Common myeloid progenitor, CD34-positive (primary cell): ENCODE results near the gene TTI1.
"Not testable (repeated sequence)": the region's sequence is repeated elsewhere in the genome, so short reads cannot be mapped to it uniquely, and the experiment has no call there.

Source experiments
- CTCF ChIA-PET: fragments of 350-600 bp; sonication (Branson Sonifier 250); formaldehyde crosslinking; loops from one replicate; lab custom pipeline; 2021; ENCODE audit warnings: antibody characterized with exemption; lab: Charles Lee
- POLR2A ChIA-PET: fragments of 350-600 bp; sonication (Branson Sonifier 250); formaldehyde crosslinking; loops from one replicate; lab custom pipeline; 2021; ENCODE audit warnings: antibody characterized with exemption; lab: Charles Lee
- DNase-seq, 3 donors: peaks; one replicate each; pipeline versions ENCODE4 v3.0.0 to v3.0.0-alpha.2; 2013
- H3K27ac ChIP-seq, 2 experiments: 1 replicate in 1 of 2; 2 replicates in 1 of 2; pipeline ENCODE4 v1.7.0; 2013; ENCODE audit warnings: inconsistent platforms in 2 of 2, low read length in 2 of 2, mild to moderate bottlenecking in 2 of 2, low read depth in 1 of 2, moderate library complexity in 1 of 2; ENCODE audit not compliant: severe bottlenecking in 2 of 2, insufficient read depth in 1 of 2, poor library complexity in 1 of 2
- H3K27me3 ChIP-seq, 5 experiments: replicated peaks in 2 of 5; 1 replicate in 3 of 5; 2 replicates in 2 of 5; pipeline versions ENCODE4 v1.6.1 to v1.7.0; 2013; ENCODE audit warnings: low read length in 4 of 5, mild to moderate bottlenecking in 2 of 5, moderate library complexity in 2 of 5, inconsistent platforms in 1 of 5; ENCODE audit not compliant: insufficient read depth in 5 of 5, control insufficient read depth in 4 of 5
- H3K36me3 ChIP-seq, 4 experiments: 1 replicate in 2 of 4; 2 replicates in 2 of 4; pipeline versions ENCODE4 v1.6.1 to v1.7.0; 2013; ENCODE audit warnings: low read length in 3 of 4, control low read depth in 1 of 4, mild to moderate bottlenecking in 1 of 4; ENCODE audit not compliant: control insufficient read depth in 4 of 4, insufficient read depth in 4 of 4
- H3K4me1 ChIP-seq, 4 experiments: 1 replicate in 3 of 4; 2 replicates in 1 of 4; pipeline versions ENCODE4 v1.6.1 to v1.7.1; 2013; ENCODE audit warnings: low read length in 3 of 4, mild to moderate bottlenecking in 3 of 4, control low read depth in 1 of 4, inconsistent platforms in 1 of 4, moderate library complexity in 1 of 4; ENCODE audit not compliant: control insufficient read depth in 4 of 4, insufficient read depth in 4 of 4; ENCODE audit errors: control extremely low read depth in 1 of 4
- H3K4me3 ChIP-seq, 7 experiments: 1 replicate in 4 of 7; 2 replicates in 3 of 7; pipeline versions ENCODE4 v1.5.1 to v1.7.0; 2013; ENCODE audit warnings: mild to moderate bottlenecking in 7 of 7, low read length in 6 of 7, moderate library complexity in 6 of 7, inconsistent platforms in 2 of 7, low read depth in 2 of 7, control low read depth in 1 of 7; ENCODE audit not compliant: insufficient read depth in 4 of 7, control insufficient read depth in 1 of 7; ENCODE audit errors: extremely low read depth in 1 of 7
- H3K9me3 ChIP-seq, 5 experiments: 1 replicate in 4 of 5; 2 replicates in 1 of 5; pipeline versions ENCODE4 v1.6.1 to v1.7.1; 2013; ENCODE audit warnings: low read length in 4 of 5, mild to moderate bottlenecking in 2 of 5, inconsistent platforms in 1 of 5, low read depth in 1 of 5, moderate library complexity in 1 of 5; ENCODE audit not compliant: control insufficient read depth in 4 of 5, insufficient read depth in 2 of 5; ENCODE audit errors: control extremely low read depth in 1 of 5
- WGBS: methylation state at CpG from one replicate; pipeline ENCODE4 v1.1.5; 2013; ENCODE audit not compliant: insufficient coverage; 5-methylcytosine and 5-hydroxymethylcytosine counted together

TTI1 gene

GRCh38 chr20:38018385-38018784 is 14.9 kb downstream of the TTI1 start:
- no CpG with 5 or more reads among the region's 2 CpGs for WGBS
- CTCF ChIA-PET = no interaction called here
- H3K36me3 ChIP-seq = peaks cover 20 to 70% (median 34%) of the 10 kb centered on the region in 4 experiments

DNA sequence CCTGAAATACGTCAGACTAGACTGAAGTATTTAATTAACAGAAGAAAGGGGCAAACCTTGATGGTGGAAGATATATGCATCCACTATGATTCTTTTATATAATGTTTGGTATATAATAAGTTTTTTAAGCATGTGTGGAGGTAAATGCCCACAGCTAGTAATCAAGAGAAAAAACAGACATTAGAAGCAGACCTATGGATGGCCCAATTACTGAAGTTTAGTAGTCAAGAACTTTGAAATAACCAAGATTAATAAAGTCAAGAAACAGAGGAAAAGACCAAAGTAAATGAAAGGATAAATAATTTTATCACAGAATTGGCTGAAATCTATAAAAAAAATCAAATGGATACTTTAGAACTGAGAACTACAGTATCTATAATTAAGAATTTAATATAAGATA is 15.3 kb downstream of the TTI1 start:
- H3K4me1 ChIP-seq = peaks cover 0 to 2% (median 0%) of the 10 kb centered on the region in 4 experiments
- DNase-seq = peak in 2 of 3 donors; percentile 10 to 18
- H3K9me3 ChIP-seq = peaks cover 1 to 26% (median 10%) of the 10 kb centered on the region in 5 experiments
- H3K27me3 ChIP-seq = no peaks in the 10 kb centered on the region
- WGBS = no CpG with 5 or more reads among the region's 1 CpG
- POLR2A ChIA-PET = no interaction called here
- peak overlapping the region in 1 of 7 experiments; percentile 22 for H3K4me3 ChIP-seq
- CTCF ChIA-PET = interaction anchor here (1.0 to 1.6 kb wide), 2 partner anchors 10 to 15 kb away, joined by 3 to 4 read pairs; partner anchors contain the start of genes RPRD1B and TTI1
- H3K27ac ChIP-seq = no peak overlapping the region
- H3K36me3 ChIP-seq = peaks cover 20 to 74% (median 39%) of the 10 kb centered on the region in 4 experiments

More at GRCh38 chr20:38018385-38018784, 14.9 kb downstream of the TTI1 start:
- peaks cover 0 to 7% (median 3%) of the 10 kb centered on the region in 4 experiments for H3K4me1 ChIP-seq
- peaks cover 1 to 26% (median 10%) of the 10 kb centered on the region in 5 experiments for H3K9me3 ChIP-seq
- no peak overlapping the region for H3K4me3 ChIP-seq
- POLR2A ChIA-PET = no interaction called here
- H3K27me3 ChIP-seq = no peaks in the 10 kb centered on the region
- no peak for DNase-seq
- H3K27ac ChIP-seq = no peak overlapping the region

DNA sequence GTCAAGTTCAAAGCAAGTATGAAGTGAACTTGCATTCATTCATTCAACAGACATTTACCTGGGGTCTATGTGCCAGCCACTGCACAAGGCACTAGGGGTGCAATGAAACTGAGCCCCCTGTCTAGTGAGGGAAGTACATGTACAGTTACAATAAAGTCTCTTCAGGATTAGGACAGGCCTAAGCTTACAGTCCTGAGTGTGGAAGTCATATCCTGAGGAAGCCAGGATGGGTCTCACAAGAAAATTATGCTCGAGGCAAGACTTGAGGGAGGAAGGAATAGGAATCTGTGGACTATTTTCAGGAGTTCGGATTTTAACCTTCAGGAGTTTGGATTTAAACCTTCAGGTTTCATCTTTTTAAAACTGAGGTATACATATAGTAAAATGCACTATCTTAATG is 19.4 kb downstream of the TTI1 start:
- 94% methylated on average over 2 of the region's 2 CpGs for WGBS
- CTCF ChIA-PET = no interaction called here
- POLR2A ChIA-PET = no interaction called here
- Histone ChIP-seq H3K9me3 (peaks cover 0 to 20% (median 10%) of the 10 kb centered on the region in 5 experiments), H3K4me3 (no peak overlapping the region), H3K4me1 (no peaks in the 10 kb centered on the region), H3K36me3 (peaks cover 32 to 86% (median 59%) of the 10 kb centered on the region in 4 experiments), H3K27ac (no peak overlapping the region), H3K27me3 (no peaks in the 10 kb centered on the region)
- no peak for DNase-seq

DNA sequence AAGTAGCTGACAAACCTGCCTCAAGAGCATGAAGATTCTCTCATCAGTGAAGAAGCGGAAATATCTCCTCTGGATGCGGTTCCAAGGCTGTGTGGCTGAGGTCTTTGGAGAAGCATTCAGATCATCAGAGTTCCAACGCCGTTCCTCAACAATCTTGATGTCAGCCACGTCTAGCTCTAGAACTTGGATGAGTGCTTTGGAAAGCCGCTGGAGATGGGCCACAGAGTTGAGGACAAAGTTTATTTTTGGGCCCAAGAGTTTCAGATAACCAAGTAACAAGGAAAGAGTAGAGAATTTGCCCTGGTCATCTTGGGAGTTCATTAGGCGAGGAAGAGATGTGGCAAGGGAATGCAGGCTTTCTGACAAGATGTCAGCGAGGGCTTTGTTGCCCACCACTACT is 20.9 kb downstream of the TTI1 start:
- H3K4me3 ChIP-seq = no peak overlapping the region
- no peaks in the 10 kb centered on the region for H3K27me3 ChIP-seq
- H3K27ac ChIP-seq = no peak overlapping the region
- peaks cover 33 to 78% (median 52%) of the 10 kb centered on the region in 4 experiments for H3K36me3 ChIP-seq
- no peaks in the 10 kb centered on the region for H3K4me1 ChIP-seq
- ChIA-PET CTCF (interaction anchor here (1.0 to 1.1 kb wide), 2 partner anchors 13 to 29 kb away, joined by 3 read pairs; no protein-coding TSS in a partner anchor), POLR2A (no interaction called here)
- 95% methylated on average over 6 of the region's 8 CpGs for WGBS
- no peak for DNase-seq
- H3K9me3 ChIP-seq = peaks cover 0 to 8% (median 2%) of the 10 kb centered on the region in 5 experiments

DNA sequence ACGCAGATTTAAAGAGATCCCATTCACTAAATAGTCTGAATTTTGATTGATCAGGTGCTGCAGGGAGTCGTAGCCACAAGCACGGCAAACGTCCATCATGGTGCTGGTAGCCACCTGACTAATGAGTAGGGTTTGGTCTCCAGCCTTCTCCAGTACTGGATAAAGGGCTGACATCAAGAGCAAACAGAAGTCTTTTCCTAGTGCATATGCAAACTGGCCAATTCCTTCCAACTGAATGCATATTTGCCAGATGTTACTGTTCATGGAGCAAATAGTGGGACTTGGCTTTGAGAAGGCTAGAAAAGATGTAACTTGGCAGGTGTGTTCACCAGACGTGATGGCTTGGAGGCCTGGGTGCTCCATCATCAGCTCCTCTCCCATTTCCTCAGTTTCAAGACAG is 21.6 kb downstream of the TTI1 start:
- WGBS = 96% methylated on average over 4 of the region's 5 CpGs
- ChIA-PET CTCF (no interaction called here), POLR2A (no interaction called here)
- Histone ChIP-seq H3K27ac (no peak overlapping the region), H3K9me3 (peaks cover 0 to 2% (median 0%) of the 10 kb centered on the region in 5 experiments), H3K4me3 (no peak overlapping the region), H3K27me3 (no peaks in the 10 kb centered on the region), H3K4me1 (no peaks in the 10 kb centered on the region), H3K36me3 (peaks cover 32 to 78% (median 48%) of the 10 kb centered on the region in 4 experiments)
- DNase-seq = no peak

GRCh38 chr20:38009416-38009815 is 23.8 kb downstream of the TTI1 start:
- H3K9me3 ChIP-seq, H3K27me3 ChIP-seq, H3K4me1 ChIP-seq, DNase-seq, H3K4me3 ChIP-seq, POLR2A ChIA-PET, H3K27ac ChIP-seq: not testable (repeated sequence)
- CTCF ChIA-PET = interaction anchor here (1.7 kb wide), 1 partner anchor 11 kb away, joined by 3 read pairs; no protein-coding TSS in a partner anchor
- WGBS = 98% methylated on average over 5 of the region's 5 CpGs
- peaks cover 29 to 71% (median 42%) of the 10 kb centered on the region in 4 experiments for H3K36me3 ChIP-seq

- Histone ChIP-seq H3K9me3 (no peaks in the 10 kb centered on the region), H3K36me3 (peaks cover 27 to 69% (median 45%) of the 10 kb centered on the region in 4 experiments), H3K27ac (no peak overlapping the region), H3K27me3 (no peaks in the 10 kb centered on the region), H3K4me1 (no peaks in the 10 kb centered on the region), H3K4me3 (no peak overlapping the region)
- DNase-seq = no peak
- 100% methylated on average over 1 of the region's 5 CpGs for WGBS
- POLR2A ChIA-PET = no interaction called here
- CTCF ChIA-PET = interaction anchor here (1.4 to 1.6 kb wide), 3 partner anchors 9 to 15 kb away, joined by 4 to 6 read pairs (median 5); no protein-coding TSS in a partner anchor
These were observed 24.9 kb downstream of the TTI1 start for GRCh38 chr20:38008233-38008944.
